BE2C (cell line): ENCODE data around the gene PRTG.

Source experiments
- DNase-seq: peaks from one replicate; pipeline ENCODE4 v3.0.0-alpha.2; 2020
- H3K27me3 ChIP-seq: fragments of 250-450 bp; sonication (Bioruptor Pico); 2 replicates; pipeline ENCODE4 v1.5.1; 2020; ENCODE audit warnings: mild to moderate bottlenecking
- H3K36me3 ChIP-seq: fragments of 250-450 bp; sonication (Bioruptor Pico); 2 replicates; pipeline ENCODE4 v1.5.1; 2020; ENCODE audit warnings: mild to moderate bottlenecking
- H3K4me1 ChIP-seq: fragments of 250-450 bp; sonication (Bioruptor Pico); 2 replicates; pipeline ENCODE4 v1.5.1; 2020
- H3K4me3 ChIP-seq: 2 replicates; pipeline ENCODE4 v1.5.1; 2011; ENCODE audit warnings: low read depth, low read length
- H3K9me3 ChIP-seq: fragments of 250-450 bp; sonication (Bioruptor Pico); 2 replicates; pipeline ENCODE4 v1.5.1; 2020
- TF ChIP-seq, protein P1 (sequence below): IDR thresholded peaks from 2 replicates; pipeline ENCODE4 v1.5.1; 2012; ENCODE audit warnings: mild to moderate bottlenecking, low read depth, low read length

Gene PRTG

DNA sequence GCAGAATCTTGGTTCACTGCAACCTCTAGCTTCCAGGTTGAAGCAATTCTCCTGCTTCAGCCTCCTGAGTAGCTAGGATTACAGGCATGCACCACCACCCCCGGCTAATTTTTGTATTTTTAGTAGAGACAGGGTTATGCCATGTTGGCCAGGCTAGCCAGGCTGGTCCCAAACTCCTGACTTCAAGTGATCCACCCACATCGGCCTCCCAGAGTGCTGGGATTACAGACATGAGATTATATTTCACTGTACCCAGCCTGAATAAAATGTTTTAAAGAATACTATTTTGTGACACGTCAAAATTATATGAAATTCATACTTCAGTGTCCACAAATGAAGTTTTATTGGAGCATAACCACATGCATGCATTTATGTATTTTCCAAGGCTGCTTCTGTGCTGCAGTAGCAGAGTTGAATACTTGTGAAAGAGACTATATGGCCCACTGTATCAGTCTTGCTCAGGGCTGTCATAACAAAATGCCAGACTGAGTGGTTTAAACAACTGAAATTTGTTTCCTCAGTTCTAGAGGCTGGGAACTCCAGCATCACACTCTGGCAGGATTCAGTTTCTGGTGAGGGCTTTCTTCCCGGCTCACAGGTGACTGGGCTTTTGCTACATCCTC, 77.2 kb downstream of the PRTG start:
- TF ChIP-seq, protein P1, sequence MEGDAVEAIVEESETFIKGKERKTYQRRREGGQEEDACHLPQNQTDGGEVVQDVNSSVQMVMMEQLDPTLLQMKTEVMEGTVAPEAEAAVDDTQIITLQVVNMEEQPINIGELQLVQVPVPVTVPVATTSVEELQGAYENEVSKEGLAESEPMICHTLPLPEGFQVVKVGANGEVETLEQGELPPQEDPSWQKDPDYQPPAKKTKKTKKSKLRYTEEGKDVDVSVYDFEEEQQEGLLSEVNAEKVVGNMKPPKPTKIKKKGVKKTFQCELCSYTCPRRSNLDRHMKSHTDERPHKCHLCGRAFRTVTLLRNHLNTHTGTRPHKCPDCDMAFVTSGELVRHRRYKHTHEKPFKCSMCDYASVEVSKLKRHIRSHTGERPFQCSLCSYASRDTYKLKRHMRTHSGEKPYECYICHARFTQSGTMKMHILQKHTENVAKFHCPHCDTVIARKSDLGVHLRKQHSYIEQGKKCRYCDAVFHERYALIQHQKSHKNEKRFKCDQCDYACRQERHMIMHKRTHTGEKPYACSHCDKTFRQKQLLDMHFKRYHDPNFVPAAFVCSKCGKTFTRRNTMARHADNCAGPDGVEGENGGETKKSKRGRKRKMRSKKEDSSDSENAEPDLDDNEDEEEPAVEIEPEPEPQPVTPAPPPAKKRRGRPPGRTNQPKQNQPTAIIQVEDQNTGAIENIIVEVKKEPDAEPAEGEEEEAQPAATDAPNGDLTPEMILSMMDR = no peak
- Histone ChIP-seq H3K9me3 (no peaks in the 10 kb centered on the region), H3K4me1 (peaks cover 17% of the 10 kb centered on the region), H3K36me3 (peaks cover 5% of the 10 kb centered on the region), H3K27me3 (no peaks in the 10 kb centered on the region), H3K4me3 (no peak overlapping the region)
- no peak for DNase-seq

DNA sequence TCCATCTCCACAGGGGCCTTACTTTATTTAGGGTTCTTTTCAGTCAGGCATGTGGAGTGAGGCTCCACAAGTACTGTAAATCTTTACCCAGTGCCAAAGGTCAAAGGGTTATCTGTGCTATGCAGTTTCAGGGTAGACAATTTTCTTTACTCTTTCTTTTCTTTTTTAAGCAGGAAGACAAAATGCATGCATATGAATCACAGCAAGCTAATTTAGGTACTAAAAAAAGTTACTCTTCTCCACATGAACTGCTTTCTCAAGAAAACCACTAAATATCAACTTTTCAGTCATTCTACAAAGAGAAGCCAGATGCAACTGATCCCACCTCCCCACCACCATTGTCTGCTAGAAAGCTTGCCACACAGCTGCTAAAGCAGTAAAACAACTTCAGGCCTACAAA, 81.5 kb downstream of the PRTG start:
- Histone ChIP-seq H3K4me3 (no peak overlapping the region), H3K4me1 (peaks cover 13% of the 10 kb centered on the region), H3K27me3 (no peaks in the 10 kb centered on the region), H3K36me3 (peaks cover 5% of the 10 kb centered on the region), H3K9me3 (no peaks in the 10 kb centered on the region)
- no peak for DNase-seq
- TF ChIP-seq, protein P1 = no peak

DNA sequence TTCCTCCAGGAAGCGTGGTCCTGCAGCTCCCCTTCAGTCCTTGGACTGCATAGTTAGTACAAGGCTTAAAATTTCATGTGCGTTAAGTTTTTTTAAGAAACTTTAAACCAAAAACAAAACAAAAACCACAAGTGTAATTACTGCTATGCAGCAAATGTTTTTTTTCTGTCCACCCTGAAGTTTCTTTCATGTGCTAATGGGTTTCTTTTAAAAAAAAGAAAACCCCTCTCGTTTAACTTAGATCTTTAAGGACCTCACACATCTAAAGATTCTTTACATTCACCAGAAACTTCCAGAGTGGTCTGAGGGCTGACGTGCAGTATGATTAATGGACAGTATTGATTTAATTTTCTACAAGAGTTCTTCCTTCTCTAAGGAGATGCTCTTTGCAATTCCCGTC, 82.8 kb downstream of the PRTG start:
- Histone ChIP-seq H3K4me3 (no peak overlapping the region), H3K36me3 (peaks cover 5% of the 10 kb centered on the region), H3K27me3 (no peaks in the 10 kb centered on the region), H3K4me1 (peaks cover 13% of the 10 kb centered on the region), H3K9me3 (no peaks in the 10 kb centered on the region)
- no peak for DNase-seq
- TF ChIP-seq, protein P1 = no peak

DNA sequence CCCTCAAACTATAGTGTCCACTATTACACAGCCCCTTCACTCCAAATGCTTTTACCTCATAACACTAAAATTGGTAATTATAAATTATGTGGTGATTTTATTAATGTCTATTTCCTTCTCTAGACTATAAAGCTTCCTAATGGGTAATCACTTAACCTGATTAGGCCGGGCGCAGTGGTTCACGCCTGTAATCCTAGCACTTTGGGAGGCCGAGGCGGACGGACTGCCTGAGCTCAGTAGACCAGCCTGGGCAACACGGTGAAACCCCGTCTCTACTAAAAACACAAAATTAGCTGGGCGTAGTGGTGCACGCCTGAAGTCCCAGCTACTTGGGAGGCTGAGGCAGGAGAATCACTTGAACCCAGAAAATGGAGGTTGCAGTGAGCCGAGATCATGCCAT, 83.5 kb downstream of the PRTG start:
- TF ChIP-seq, protein P1 = no peak
- Histone ChIP-seq H3K27me3 (no peaks in the 10 kb centered on the region), H3K4me1 (peaks cover 13% of the 10 kb centered on the region), H3K36me3 (peaks cover 5% of the 10 kb centered on the region), H3K4me3 (no peak overlapping the region), H3K9me3 (no peaks in the 10 kb centered on the region)
- no peak for DNase-seq

DNA sequence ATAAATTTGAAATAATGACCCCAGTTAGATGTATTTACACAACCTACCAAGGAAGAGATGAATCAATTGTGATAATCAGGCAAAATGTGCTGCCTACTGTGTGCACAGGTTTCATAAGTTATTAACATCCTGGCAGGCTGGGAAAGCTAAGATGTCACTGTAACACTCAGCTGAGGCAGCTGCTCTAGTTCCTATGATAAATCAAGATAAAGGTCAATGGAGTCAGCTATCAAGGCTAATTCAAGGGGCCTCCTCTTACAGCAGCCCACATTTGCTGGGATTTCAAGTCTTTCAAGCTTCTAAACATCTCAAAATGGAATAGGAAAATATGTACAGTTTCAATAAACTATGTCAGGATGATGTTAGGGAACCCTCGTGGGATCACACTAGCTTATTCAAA, 84.1 kb downstream of the PRTG start:
- TF ChIP-seq, protein P1 = no peak
- peaks cover 13% of the 10 kb centered on the region for H3K4me1 ChIP-seq

DNA sequence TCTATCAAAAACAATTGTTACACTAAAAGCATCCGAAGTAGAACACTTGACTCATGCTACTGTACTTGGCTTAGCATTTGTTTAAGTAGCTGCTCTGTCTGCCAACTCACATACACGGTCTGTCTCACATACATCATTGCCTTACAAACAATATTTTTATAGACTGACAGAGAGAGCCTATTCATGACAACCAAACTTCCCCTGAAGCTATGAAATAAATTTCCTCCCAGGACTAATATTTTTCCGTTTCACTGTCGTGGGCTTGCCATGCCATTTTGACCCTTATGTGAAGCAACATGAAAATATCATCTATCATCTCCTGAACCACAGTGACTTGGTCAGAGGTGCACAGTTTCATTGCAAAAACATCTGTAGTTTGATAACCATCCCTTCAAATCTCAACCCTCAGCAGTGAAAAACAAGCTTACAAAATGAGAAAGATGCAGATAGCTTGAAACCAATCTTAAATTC, 88.4 kb downstream of the PRTG start:
- Histone ChIP-seq H3K4me1 (peaks cover 9% of the 10 kb centered on the region; the same call in 1 of the 2 replicates), H3K9me3 (no peaks in the 10 kb centered on the region), H3K27me3 (no peaks in the 10 kb centered on the region), H3K4me3 (no peak overlapping the region), H3K36me3 (no peaks in the 10 kb centered on the region)
- no peak for DNase-seq
- TF ChIP-seq, protein P1 = no peak

More for the DNA sequence above, 84.1 kb downstream of the PRTG start:
- no peaks in the 10 kb centered on the region for H3K27me3 ChIP-seq
- DNase-seq = no peak
- no peak overlapping the region for H3K4me3 ChIP-seq
- peaks cover 3% of the 10 kb centered on the region for H3K36me3 ChIP-seq
- H3K9me3 ChIP-seq = no peaks in the 10 kb centered on the region
